Middle frontal gyrus (tissue), 1 donor: ENCODE data around the gene DNAJC11.
"Not testable (repeated sequence)": the region's sequence is repeated elsewhere in the genome, so short reads cannot be mapped to it uniquely, and the experiment has no call there.

ENCODE experiments used
- DNase-seq: peaks from one replicate; pipeline ENCODE4 v3.0.0-alpha.2; 2015; ENCODE audit warnings: low spot score; ENCODE audit errors: extremely low spot score

Gene DNAJC11

GRCh38 chr1:6653436-6654290 lies 48.0 kb downstream of the DNAJC11 start:
- no peak for DNase-seq

- no peak for DNase-seq
These were observed 48.6 kb downstream of the DNAJC11 start for GRCh38 chr1:6652986-6653385.

GRCh38 chr1:6651909-6652308 lies 49.7 kb downstream of the DNAJC11 start:
- DNase-seq = no peak

GRCh38 chr1:6648556-6648955 lies 53.1 kb downstream of the DNAJC11 start:
- DNase-seq = no peak

GRCh38 chr1:6646499-6647148 lies 55.0 kb downstream of the DNAJC11 start:
- DNase-seq = peak; percentile 20

- no peak for DNase-seq
These were observed 56.6 kb downstream of the DNAJC11 start for GRCh38 chr1:6645018-6645417.

- not testable (repeated sequence) for DNase-seq
These were observed 60.7 kb downstream of the DNAJC11 start for GRCh38 chr1:6640867-6641266.

- DNase-seq = peak; percentile 39
These were observed 63.4 kb downstream of the DNAJC11 start for GRCh38 chr1:6638226-6638625.

- DNase-seq = no peak
These were observed 63.8 kb downstream of the DNAJC11 start for GRCh38 chr1:6637770-6638169.

- DNase-seq = not testable (repeated sequence)
These were observed 64.8 kb downstream of the DNAJC11 start for GRCh38 chr1:6636778-6637177.

- no peak for DNase-seq
These were observed 65.5 kb downstream of the DNAJC11 start for GRCh38 chr1:6635910-6636760.

GRCh38 chr1:6635161-6635909 lies 66.3 kb downstream of the DNAJC11 start:
- no peak for DNase-seq

GRCh38 chr1:6634371-6635052 lies 67.1 kb downstream of the DNAJC11 start:
- no peak for DNase-seq

- DNase-seq = no peak
These were observed 68.8 kb downstream of the DNAJC11 start for GRCh38 chr1:6632588-6633514.

GRCh38 chr1:6631058-6631457 lies 70.6 kb downstream of the DNAJC11 start:
- no peak for DNase-seq

- DNase-seq = no peak
These were observed 71.6 kb downstream of the DNAJC11 start for GRCh38 chr1:6630027-6630426.

GRCh38 chr1:6628971-6629479 lies 72.6 kb downstream of the DNAJC11 start:
- no peak for DNase-seq

GRCh38 chr1:6627841-6628545 lies 73.6 kb downstream of the DNAJC11 start:
- no peak for DNase-seq

GRCh38 chr1:6627031-6627430 lies 74.6 kb downstream of the DNAJC11 start:
- no peak for DNase-seq
